CD8-positive, alpha-beta memory T cell (primary cell): ENCODE measurements around the gene SYTL2. TPM values are rescaled to one million over a fixed set of nuclear protein-coding genes. Genes with fewer than 3 reads are reported as not detected.
"Not testable (repeated sequence)": the region's sequence is repeated elsewhere in the genome, so short reads cannot be mapped to it uniquely, and the experiment has no call there.

Experiments
- CTCF ChIA-PET: fragments of 350-600 bp; sonication (Branson Sonifier 250); formaldehyde crosslinking; loops from one replicate; lab custom pipeline; 2021; ENCODE audit warnings: antibody characterized with exemption; lab: Charles Lee
- POLR2A ChIA-PET: fragments of 350-600 bp; sonication (Branson Sonifier 250); formaldehyde crosslinking; loops from one replicate; lab custom pipeline; 2021; ENCODE audit warnings: antibody characterized with exemption; lab: Charles Lee
- DNase-seq, 5 donors: peaks; one replicate each; pipeline versions ENCODE4 v3.0.0 to v3.0.0-alpha.2; 2020 to 2022; ENCODE audit warnings: mixed read lengths in 1 of 5
- H3K27ac ChIP-seq: one replicate; pipeline ENCODE4 v1.7.0; 2013; ENCODE audit warnings: low read depth, mild to moderate bottlenecking, low read length, moderate library complexity
- H3K27me3 ChIP-seq: 2 replicates; pipeline ENCODE4 v1.7.0; 2013; ENCODE audit warnings: low read length, mild to moderate bottlenecking; ENCODE audit not compliant: insufficient read depth, poor library complexity, severe bottlenecking
- H3K36me3 ChIP-seq: 2 replicates; pipeline ENCODE4 v1.7.0; 2013; ENCODE audit warnings: mild to moderate bottlenecking, low read length, moderate library complexity; ENCODE audit not compliant: insufficient read depth
- H3K4me1 ChIP-seq: 2 replicates; pipeline ENCODE4 v1.7.0; 2013; ENCODE audit warnings: mild to moderate bottlenecking, low read length, moderate library complexity; ENCODE audit not compliant: insufficient read depth
- H3K4me3 ChIP-seq: 2 replicates; pipeline ENCODE4 v1.7.0; 2013; ENCODE audit warnings: mild to moderate bottlenecking, low read length
- H3K9me3 ChIP-seq: 2 replicates; pipeline ENCODE4 v1.7.0; 2013; ENCODE audit warnings: mild to moderate bottlenecking, low read length
- H3K27ac Mint-ChIP-seq, 8 donors: one replicate each; pipeline ENCODE4 v1.8.0; 2020 to 2021; ENCODE audit warnings: mixed read lengths in 8 of 8, mild to moderate bottlenecking in 6 of 8, inconsistent platforms in 3 of 8, moderate library complexity in 3 of 8
- H3K27me3 Mint-ChIP-seq, 2 donors: one replicate each; pipeline ENCODE4 v1.8.0; 2020 to 2021; ENCODE audit warnings: mixed read lengths in 2 of 2, mild to moderate bottlenecking in 1 of 2, moderate library complexity in 1 of 2
- H3K36me3 Mint-ChIP-seq, 3 donors: one replicate each; pipeline ENCODE4 v1.8.0; 2020 to 2021; ENCODE audit warnings: mixed read lengths in 3 of 3, inconsistent platforms in 1 of 3, mild to moderate bottlenecking in 1 of 3
- H3K4me1 Mint-ChIP-seq, 3 donors: one replicate each; pipeline ENCODE4 v1.8.0; 2020 to 2021; ENCODE audit warnings: mixed read lengths in 3 of 3, inconsistent platforms in 1 of 3, mild to moderate bottlenecking in 1 of 3
- H3K4me3 Mint-ChIP-seq, 7 donors: one replicate each; pipeline ENCODE4 v1.8.0; 2020 to 2021; ENCODE audit warnings: mixed read lengths in 7 of 7, mild to moderate bottlenecking in 6 of 7, moderate library complexity in 4 of 7, inconsistent platforms in 2 of 7
- H3K9me3 Mint-ChIP-seq, 5 donors: one replicate each; pipeline ENCODE4 v1.8.0; 2020 to 2022; ENCODE audit warnings: mixed read lengths in 5 of 5, mild to moderate bottlenecking in 3 of 5, moderate library complexity in 2 of 5, inconsistent platforms in 1 of 5
- polyA plus RNA-seq: library from polyadenylated mRNA; unstranded; fragments of 300-500 nt; fragmentation: Illumina TruSeq; gene quantifications from one replicate; pipeline ENCODE4 v1.2.3, GENCODE V29; 2021
- total RNA-seq, 2 experiments: library from RNA; stranded (reverse); gene quantifications; one replicate each; pipeline ENCODE4 v1.2.3, GENCODE V29; 2021

Gene SYTL2
- total and polyA plus RNA-seq, 3 experiments from 2014 or later, result 12.4 to 52.3 (median 13.2) TPM

DNA sequence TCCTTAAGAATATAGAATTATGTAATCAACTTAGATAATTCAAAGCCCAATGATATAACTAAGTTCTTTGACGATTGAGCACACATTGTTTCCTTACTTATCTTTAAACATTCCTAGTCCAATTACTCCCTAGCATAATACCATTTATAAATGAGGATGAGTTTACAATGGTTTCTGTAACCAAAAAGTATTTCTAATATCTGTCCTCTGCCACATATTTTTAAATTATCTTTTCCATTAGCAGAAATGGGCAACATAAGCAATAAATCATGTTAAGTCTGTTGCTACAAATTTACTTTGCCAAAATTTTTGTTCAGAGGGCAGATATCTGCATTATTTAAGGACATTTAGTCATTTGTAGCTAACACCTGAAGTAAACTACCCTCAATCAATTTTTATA lies 152.8 kb downstream of the SYTL2 start:
- peaks cover 0 to 75% (median 12%) of the 10 kb centered on the region in 3 donors for H3K36me3 Mint-ChIP-seq
- Histone ChIP-seq H3K9me3 (no peaks in the 10 kb centered on the region), H3K4me3 (no peak overlapping the region), H3K27me3 (no peaks in the 10 kb centered on the region), H3K4me1 (peaks cover 37% of the 10 kb centered on the region), H3K36me3 (peaks cover 11% of the 10 kb centered on the region), H3K27ac (no peak overlapping the region)
- H3K27ac Mint-ChIP-seq, result peak overlapping the region in 3 of 8 donors; percentile 23 to 66 (median 63)
- ChIA-PET POLR2A (no interaction called here), CTCF (no interaction called here)
- no peaks in the 10 kb centered on the region for H3K9me3 Mint-ChIP-seq
- H3K4me1 Mint-ChIP-seq, result peaks cover 49 to 78% (median 73%) of the 10 kb centered on the region in 3 donors
- no peak overlapping the region for H3K4me3 Mint-ChIP-seq
- H3K27me3 Mint-ChIP-seq, result no peaks in the 10 kb centered on the region
- DNase-seq, result no peak

DNA sequence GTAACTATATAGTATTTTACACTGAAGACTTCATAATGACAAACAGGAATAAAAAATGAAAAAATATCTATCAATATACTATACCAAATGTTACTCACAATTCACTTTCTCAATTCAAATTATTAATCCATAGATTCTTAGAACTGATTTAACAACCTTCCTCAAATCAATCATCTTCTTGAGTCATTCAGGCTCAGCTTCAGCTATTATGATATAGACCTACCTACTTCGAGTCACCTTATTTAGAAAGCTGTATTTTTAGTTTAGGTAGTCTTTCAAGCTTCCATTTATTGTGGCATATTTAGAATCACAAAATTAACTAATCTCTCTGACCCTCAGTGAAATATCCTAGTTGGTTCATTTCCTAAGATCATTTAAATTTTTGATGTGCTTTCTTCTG lies 154.2 kb downstream of the SYTL2 start:
- peak overlapping the region in 4 of 8 donors; percentile 7 to 73 (median 50) for H3K27ac Mint-ChIP-seq
- H3K4me3 Mint-ChIP-seq, result no peak overlapping the region
- DNase-seq, result no peak
- peaks cover 6% of the 10 kb centered on the region for H3K36me3 ChIP-seq
- H3K27me3 Mint-ChIP-seq, result no peaks in the 10 kb centered on the region
- CTCF ChIA-PET, result no interaction called here
- H3K9me3 Mint-ChIP-seq, result no peaks in the 10 kb centered on the region
- peaks cover 0 to 72% (median 12%) of the 10 kb centered on the region in 3 donors for H3K36me3 Mint-ChIP-seq
- no peaks in the 10 kb centered on the region for H3K9me3 ChIP-seq
- peaks cover 26% of the 10 kb centered on the region for H3K4me1 ChIP-seq
- POLR2A ChIA-PET, result interaction anchor here (1.2 kb wide), 1 partner anchor 9 kb away, joined by 3 read pairs; the partner anchor contains the start of gene TMEM126A
- H3K4me1 Mint-ChIP-seq, result peaks cover 47 to 75% (median 70%) of the 10 kb centered on the region in 3 donors
- no peak overlapping the region for H3K4me3 ChIP-seq
- H3K27ac ChIP-seq, result no peak overlapping the region
- H3K27me3 ChIP-seq, result no peaks in the 10 kb centered on the region

DNA sequence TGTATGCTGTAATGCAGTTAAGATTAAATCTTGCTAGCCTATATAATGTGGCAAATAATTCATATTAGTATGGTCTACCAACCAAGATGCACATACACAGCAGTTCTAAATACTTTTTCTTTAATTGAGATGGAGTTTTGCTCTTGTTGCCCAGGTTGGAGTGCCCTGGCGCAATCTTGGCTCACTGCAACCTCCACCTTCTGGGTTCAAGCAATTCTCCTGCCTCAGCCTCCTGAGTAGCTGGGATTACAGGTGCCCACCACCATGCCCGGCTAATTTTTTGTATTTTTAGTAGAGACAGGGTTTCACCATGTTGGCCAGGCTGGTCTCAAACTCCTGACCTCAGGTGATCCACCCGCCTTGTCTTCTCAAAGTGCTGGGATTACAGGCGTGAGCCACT lies 156.6 kb downstream of the SYTL2 start:
- CTCF ChIA-PET, result interaction anchor here (1.3 kb wide), 1 partner anchor 9 kb away, joined by 4 read pairs; no protein-coding TSS in a partner anchor

DNA sequence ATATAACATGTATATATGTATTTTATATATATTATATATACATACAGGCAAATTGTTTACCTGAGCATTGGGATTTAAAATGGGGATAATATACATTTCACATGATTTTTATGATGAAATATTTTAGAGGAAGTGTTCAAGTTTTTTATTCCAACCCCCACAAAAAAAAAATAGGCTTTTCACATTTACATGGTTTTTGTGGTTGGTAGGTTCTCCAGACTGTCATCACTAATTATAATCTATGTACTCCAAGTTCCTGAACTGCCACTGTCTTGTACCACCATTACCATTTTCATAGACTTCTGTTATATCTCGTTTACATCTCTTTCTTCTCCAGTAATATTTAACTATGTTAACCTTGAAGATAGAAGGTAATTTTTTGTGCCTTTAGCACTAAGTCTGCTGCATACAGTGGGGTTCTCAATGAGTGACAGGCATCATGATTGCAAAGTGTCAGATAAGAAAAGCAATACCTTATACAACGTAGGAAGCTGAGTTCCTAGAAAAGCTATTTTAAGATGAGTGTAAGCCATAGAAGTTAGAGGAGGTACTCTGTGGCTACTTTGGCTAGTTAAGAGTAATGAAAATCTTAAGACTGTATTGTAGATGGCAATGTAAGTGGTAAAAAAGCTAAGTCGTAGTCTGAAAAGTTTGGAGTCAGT lies 158.0 kb downstream of the SYTL2 start:
- Mint-ChIP-seq H3K36me3 (peaks cover 0 to 48% (median 8%) of the 10 kb centered on the region in 3 donors), H3K4me3 (no peak overlapping the region), H3K9me3 (no peaks in the 10 kb centered on the region), H3K27ac (peak overlapping the region in 4 of 8 donors; percentile 22 to 65 (median 62)), H3K27me3 (no peaks in the 10 kb centered on the region), H3K4me1 (peaks cover 30 to 60% (median 56%) of the 10 kb centered on the region in 3 donors)
- H3K4me1 ChIP-seq, result peaks cover 13% of the 10 kb centered on the region
- ChIA-PET POLR2A (interaction anchor here (1.6 kb wide), 1 partner anchor 11 kb away, joined by 6 read pairs; no protein-coding TSS in a partner anchor), CTCF (no interaction called here)
- no peak for DNase-seq
- no peaks in the 10 kb centered on the region for H3K9me3 ChIP-seq
- no peak overlapping the region for H3K27ac ChIP-seq
- no peaks in the 10 kb centered on the region for H3K36me3 ChIP-seq
- no peaks in the 10 kb centered on the region for H3K27me3 ChIP-seq
- H3K4me3 ChIP-seq, result no peak overlapping the region

More for the DNA sequence above, 156.6 kb downstream of the SYTL2 start:
- H3K27ac Mint-ChIP-seq, H3K4me1 ChIP-seq, H3K27ac ChIP-seq, H3K4me3 Mint-ChIP-seq, H3K9me3 ChIP-seq, H3K36me3 ChIP-seq, POLR2A ChIA-PET, DNase-seq, H3K27me3 Mint-ChIP-seq, H3K9me3 Mint-ChIP-seq, H3K4me3 ChIP-seq, H3K27me3 ChIP-seq: not testable (repeated sequence)
- peaks cover 30 to 62% (median 59%) of the 10 kb centered on the region in 3 donors for H3K4me1 Mint-ChIP-seq
- H3K36me3 Mint-ChIP-seq, result peaks cover 0 to 59% (median 8%) of the 10 kb centered on the region in 3 donors

DNA sequence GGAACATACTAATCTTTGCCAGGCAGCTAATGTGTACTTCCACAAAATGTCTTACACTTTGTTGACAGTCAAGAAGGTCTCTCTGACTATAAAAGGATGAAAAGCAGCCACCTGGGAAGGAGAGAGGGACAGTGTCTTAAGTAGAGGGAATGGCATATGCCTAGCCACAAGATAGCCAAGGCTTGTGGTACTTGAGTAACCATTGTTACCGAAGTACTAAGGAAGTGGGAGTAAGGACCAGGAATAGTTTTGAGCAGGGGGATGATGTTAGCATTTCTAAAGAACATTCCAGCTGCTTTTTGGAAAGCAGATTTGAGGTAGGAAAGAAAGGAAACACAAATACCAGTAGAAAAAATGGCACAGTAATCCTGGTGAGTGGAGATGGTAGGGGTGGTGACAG lies 159.8 kb downstream of the SYTL2 start:
- Histone ChIP-seq H3K9me3 (no peaks in the 10 kb centered on the region), H3K36me3 (no peaks in the 10 kb centered on the region), H3K4me1 (peaks cover 21% of the 10 kb centered on the region), H3K27ac (no peak overlapping the region), H3K4me3 (no peak overlapping the region), H3K27me3 (no peaks in the 10 kb centered on the region)
- H3K4me3 Mint-ChIP-seq, result no peak overlapping the region
- POLR2A ChIA-PET, result interaction anchor here (0.6 kb wide), 3 partner anchors 22 to 204 kb away, joined by 3 read pairs; partner anchors contain the start of gene CCDC83
- CTCF ChIA-PET, result no interaction called here
- no peaks in the 10 kb centered on the region for H3K9me3 Mint-ChIP-seq
- H3K4me1 Mint-ChIP-seq, result peaks cover 29 to 59% (median 55%) of the 10 kb centered on the region in 3 donors
- H3K36me3 Mint-ChIP-seq, result peaks cover 0 to 37% (median 3%) of the 10 kb centered on the region in 3 donors
- H3K27me3 Mint-ChIP-seq, result no peaks in the 10 kb centered on the region
- DNase-seq, result no peak
- H3K27ac Mint-ChIP-seq, result peak overlapping the region in 5 of 8 donors; percentile 1 to 83 (median 44)

DNA sequence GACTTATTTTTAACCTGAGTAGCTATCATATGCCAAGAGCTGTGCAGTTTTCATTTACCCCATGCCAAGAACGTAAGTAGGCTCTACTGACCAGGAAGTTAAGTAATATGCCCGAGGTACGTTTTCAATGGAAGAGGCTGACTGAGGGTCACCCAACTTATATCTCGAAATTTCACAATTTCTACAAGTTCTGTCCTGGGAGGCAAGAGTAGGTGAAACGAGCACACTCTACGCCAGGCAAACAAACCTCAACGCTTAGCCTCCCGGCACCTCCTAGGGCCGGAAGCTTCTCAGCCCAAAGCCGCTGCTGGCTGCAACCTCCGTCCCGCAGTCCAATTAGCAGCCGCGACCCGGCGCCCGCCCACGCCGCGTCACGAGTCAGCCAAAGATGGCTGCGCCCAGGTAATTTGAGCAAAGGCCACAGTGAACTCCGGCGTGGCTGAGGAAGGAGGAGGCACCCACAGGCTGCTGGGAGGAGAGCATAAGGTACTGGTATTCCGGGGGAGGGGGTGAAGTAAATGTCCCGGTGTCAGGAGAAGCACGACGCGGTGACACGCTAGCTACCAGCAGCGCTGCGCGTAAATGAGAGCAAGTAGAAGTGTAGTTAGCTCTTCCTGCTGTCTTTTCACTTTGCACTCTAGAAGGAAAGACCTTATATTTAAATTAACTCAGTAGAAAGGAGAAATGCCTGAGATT lies 163.2 kb downstream of the SYTL2 start, which contains the start of gene TMEM126A:
TSS of gene TMEM126A (plus strand) at position 364 of the 696 bp plus-strand sequence. CDS start 2,289 bp downstream, outside the sequence.
- H3K9me3 Mint-ChIP-seq, result no peaks in the 10 kb centered on the region
- CTCF ChIA-PET, result interaction anchor here (0.9 to 1.5 kb wide), 9 partner anchors 10 to 176 kb away, joined by 3 to 8 read pairs (median 3); partner anchors contain the start of genes CREBZF and TMEM126B

DNA sequence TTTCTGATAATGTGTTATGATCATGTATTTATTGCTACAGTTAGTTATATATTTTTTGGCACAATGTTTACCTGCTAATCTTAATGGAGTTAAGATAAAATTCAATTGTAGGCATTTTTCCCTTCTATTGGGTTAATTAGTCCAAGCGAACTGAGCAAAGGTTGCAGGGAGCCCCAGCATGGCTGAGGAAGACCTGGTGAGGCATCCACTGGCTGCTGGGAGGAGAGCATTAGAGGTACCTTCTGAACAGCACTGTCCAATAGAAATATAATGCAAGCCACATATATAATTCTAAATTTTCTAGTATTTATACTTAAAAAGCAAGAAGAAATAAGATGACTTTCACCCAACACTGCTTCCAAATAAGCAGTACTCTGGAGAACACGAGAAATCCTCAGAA lies 163.9 kb downstream of the SYTL2 start:
- peak overlapping the region; percentile 81 for H3K4me3 ChIP-seq

More for the DNA sequence above, 163.2 kb downstream of the SYTL2 start, which contains the start of gene TMEM126A:
- H3K27me3 ChIP-seq, result no peaks in the 10 kb centered on the region
- H3K9me3 ChIP-seq, result no peaks in the 10 kb centered on the region
- peaks cover 23 to 43% (median 41%) of the 10 kb centered on the region in 3 donors for H3K4me1 Mint-ChIP-seq
- no peaks in the 10 kb centered on the region for H3K36me3 ChIP-seq
- H3K27me3 Mint-ChIP-seq, result peaks cover 8 to 25% of the 10 kb centered on the region in 2 donors
- peak within 1 kb of the TSS; percentile 77 for H3K27ac ChIP-seq
- DNase-seq, result peak; percentile 83 to 92 (median 87)
- peak within 1 kb of the TSS; percentile 86 to 97 (median 96) for H3K4me3 Mint-ChIP-seq
- peak within 1 kb of the TSS; percentile 87 to 99 (median 98) for H3K27ac Mint-ChIP-seq
- peak within 1 kb of the TSS; percentile 81 for H3K4me3 ChIP-seq
- peaks cover 21% of the 10 kb centered on the region for H3K4me1 ChIP-seq
- POLR2A ChIA-PET, result interaction anchor here (0.7 to 3.8 kb wide), 8 partner anchors 9 to 401 kb away, joined by 3 to 73 read pairs (median 5); partner anchors contain the start of genes CCDC83, CREBZF, DLG2 and SYTL2
- H3K36me3 Mint-ChIP-seq, result peaks cover 0 to 18% (median 3%) of the 10 kb centered on the region in 3 donors

More for the DNA sequence above, 163.9 kb downstream of the SYTL2 start:
- no peak for DNase-seq
- Mint-ChIP-seq H3K9me3 (no peaks in the 10 kb centered on the region), H3K36me3 (peaks cover 0 to 15% (median 3%) of the 10 kb centered on the region in 3 donors), H3K27me3 (peaks cover 8 to 28% of the 10 kb centered on the region in 2 donors), H3K4me3 (peak overlapping the region; percentile 86 to 97 (median 96)), H3K27ac (peak overlapping the region; percentile 87 to 99 (median 98)), H3K4me1 (peaks cover 19 to 37% (median 36%) of the 10 kb centered on the region in 3 donors)
- POLR2A ChIA-PET, result interaction anchor here (0.9 to 3.8 kb wide), 7 partner anchors 10 to 208 kb away, joined by 3 to 73 read pairs (median 6); partner anchors contain the start of genes CCDC83, CREBZF, DLG2 and SYTL2
- peak overlapping the region; percentile 77 for H3K27ac ChIP-seq
- H3K9me3 ChIP-seq, result no peaks in the 10 kb centered on the region
- CTCF ChIA-PET, result interaction anchor here (0.9 to 1.5 kb wide), 7 partner anchors 9 to 177 kb away, joined by 3 to 8 read pairs (median 3); partner anchors contain the start of genes CREBZF and TMEM126B
- H3K36me3 ChIP-seq, result no peaks in the 10 kb centered on the region
- H3K27me3 ChIP-seq, result no peaks in the 10 kb centered on the region
- peaks cover 21% of the 10 kb centered on the region for H3K4me1 ChIP-seq
